Endometrium (tissue), 2 donors: Measurements from ENCODE around the gene ST6GALNAC5.
"Not testable (repeated sequence)": the region's sequence is repeated elsewhere in the genome, so short reads cannot be mapped to it uniquely, and the experiment has no call there.

Experiments used
- FAIRE-seq: peaks from 2 replicates; lab custom pipeline; 2012; peaks lifted over from hg19 to GRCh38; lab: Jason Lieb, UNC
- donor health status: control.
- donor health status: control.

The ST6GALNAC5 gene

DNA sequence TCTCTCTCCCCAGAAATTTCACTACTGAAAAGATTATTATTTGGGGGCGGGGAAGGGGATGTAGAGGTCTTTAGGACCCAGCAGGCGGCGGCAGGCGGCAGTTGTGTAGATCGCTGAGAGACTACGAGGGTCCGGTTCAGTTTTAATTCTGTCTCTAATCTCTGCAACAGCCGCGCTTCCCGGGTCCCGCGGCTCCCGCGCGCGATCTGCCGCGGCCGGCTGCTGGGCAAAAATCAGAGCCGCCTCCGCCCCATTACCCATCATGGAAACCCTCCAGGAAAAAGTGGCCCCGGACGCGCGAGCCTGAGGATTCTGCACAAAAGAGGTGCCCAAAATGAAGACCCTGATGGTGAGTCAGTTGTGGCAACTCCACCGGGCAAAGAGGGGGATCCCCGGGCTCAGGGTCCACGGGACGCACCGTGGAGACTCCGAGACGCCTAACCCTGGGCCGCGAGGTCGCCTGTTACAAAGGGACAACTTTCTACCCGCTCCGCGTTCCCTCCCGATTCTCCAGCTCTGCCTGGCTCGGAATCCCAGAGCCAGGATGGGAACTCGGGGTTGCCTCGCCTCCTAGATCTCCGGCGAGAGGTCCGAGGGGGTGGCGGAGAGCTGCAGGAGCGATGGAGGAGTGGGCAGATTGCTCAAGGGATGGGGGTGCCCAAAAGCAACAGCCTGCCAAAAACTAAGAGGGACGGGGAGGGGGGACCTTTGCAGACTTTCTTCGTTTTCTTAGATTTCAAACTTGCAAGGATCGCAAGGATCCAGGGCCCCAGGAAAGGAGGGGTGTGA lies at the start of gene ST6GALNAC5:
Gene ST6GALNAC5 (plus strand): TSS at position 139 of the 789 bp plus-strand sequence.
- FAIRE-seq: no peak

DNA sequence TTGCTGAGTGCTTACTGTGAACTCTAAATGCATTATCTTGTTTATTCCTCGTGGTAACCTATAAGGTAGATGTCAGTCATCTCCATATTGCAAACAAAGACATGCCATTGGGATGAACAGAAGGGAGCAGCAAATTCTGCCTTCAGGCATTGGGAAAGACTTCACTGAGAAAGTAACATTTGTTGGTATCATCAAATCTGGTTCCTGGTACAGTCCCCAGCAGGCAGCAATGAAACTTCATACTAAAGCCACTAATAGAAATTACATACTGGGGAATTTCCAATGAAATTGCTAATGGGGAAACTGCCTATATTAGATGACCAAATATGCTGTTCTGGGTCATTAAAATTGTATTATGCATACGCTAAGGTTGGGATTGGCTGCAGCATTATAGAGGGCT lies 47.3 kb upstream of the ST6GALNAC5 start:
- FAIRE-seq: no peak

- not testable (repeated sequence) for FAIRE-seq
These were observed 44.3 kb upstream of the ST6GALNAC5 start for GRCh38 chr1:76822961-76823360.

DNA sequence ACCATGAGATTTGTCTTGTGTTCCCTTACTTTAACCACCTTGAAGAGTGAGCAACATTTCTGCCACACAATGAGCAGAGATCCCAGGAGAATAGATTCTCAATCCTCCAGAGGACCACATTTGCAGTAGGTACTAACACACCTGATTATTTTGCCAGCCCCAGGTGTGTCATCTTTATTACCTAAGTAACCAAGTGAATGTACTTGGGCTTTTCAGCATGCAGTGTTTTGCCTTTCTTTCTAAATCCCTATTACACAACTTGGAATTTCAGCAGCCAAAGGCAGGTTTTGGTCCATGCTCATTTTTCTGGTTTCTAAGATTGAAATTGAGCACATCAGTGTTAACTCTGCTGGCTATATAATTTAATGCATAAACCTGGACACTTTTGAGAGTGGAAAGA lies 43.2 kb upstream of the ST6GALNAC5 start:
- FAIRE-seq: no peak

DNA sequence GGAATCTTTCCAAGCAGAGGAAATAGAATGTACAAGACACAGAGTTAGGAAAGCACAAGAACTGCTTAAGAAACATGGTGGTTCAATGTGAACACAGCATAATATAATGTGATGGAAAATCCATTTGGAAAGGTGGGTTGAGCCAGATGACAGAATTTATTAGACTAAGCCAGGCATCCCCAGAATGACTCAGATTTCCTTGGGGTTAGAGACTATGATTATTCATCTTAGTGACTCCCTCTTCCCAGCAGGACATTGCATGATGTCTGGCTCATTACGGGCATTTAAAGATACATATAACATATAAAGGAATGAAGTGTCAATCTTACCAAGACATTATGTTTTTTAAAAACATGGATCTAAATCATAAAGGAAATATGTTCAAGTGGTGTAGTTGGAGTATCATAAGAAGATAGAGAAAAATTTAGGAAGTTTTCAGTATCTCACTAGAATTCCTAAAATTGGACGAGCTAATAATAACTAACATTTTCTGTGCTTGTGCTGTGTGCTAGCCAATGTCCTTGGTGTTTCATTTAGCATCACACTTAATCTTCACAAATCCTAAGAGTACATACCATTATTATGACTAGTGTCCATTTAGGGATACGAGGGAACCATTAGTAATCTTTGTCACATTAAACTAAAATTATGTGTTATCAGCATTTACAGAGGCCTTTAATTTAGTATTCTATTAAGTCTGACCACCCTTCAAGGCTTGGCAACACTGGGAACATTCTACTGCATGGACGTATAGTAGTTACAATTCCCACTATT lies 41.0 kb upstream of the ST6GALNAC5 start:
- FAIRE-seq: no peak

DNA sequence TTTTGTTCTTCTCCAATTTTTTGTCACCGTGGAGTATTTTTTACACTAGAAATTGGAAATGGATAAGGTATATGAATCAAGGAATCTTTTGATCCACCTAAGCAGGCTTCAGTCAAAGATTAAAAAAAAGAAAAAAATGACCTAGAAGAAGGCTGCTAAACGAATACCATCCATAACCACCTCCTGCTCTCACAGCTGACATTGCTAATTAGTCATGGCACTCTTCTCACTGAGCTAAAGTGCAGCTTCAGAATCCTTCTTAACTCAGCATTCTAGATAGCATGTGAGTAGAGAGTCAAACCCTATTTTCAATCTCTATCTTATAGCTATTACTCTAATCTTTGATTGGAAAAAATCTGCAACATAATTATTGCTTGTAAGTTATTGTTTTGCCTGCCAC lies 40.2 kb upstream of the ST6GALNAC5 start:
- no peak for FAIRE-seq

- no peak for FAIRE-seq
These were observed 36.9 kb upstream of the ST6GALNAC5 start for GRCh38 chr1:76830373-76830772.

DNA sequence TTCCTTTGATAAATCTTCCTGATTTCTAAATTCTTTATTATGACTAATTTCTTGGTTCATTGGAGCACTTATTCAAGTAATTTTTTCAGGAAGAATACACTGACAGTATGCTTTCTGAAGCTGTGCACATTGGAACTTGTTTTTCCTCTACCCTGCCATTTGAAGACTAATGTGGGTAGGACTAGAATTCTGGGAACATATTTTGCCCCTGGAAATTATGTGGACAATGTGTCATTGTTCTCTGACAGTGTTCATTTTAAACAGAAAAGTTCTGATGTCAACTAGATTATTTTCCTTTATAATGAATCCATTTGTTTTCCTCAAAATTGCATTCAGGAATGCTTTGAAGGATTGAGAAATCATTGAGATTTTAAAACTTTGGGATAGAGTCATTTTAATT lies 34.8 kb upstream of the ST6GALNAC5 start:
- no peak for FAIRE-seq

DNA sequence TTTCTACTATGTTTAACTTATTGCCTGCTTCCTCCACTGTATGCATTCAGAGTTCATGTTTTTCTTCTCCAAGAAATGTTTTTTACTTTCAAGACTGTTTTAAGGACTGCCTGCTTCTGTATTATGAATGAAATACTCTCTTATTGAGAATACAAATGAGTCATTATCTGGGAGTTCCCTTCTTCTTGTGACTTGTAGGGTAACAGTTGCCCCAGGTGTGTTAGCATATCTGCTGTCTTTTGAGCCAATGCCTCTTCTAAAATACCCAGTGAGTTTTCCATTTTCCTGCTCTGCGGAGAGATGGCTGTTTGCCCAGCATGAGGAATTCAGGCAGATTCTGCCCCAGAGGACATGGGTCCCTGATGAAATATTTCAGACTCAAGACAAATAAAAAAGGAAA lies 34.1 kb upstream of the ST6GALNAC5 start:
- no peak for FAIRE-seq

GRCh38 chr1:76833856-76834255 lies 33.4 kb upstream of the ST6GALNAC5 start:
- no peak for FAIRE-seq

DNA sequence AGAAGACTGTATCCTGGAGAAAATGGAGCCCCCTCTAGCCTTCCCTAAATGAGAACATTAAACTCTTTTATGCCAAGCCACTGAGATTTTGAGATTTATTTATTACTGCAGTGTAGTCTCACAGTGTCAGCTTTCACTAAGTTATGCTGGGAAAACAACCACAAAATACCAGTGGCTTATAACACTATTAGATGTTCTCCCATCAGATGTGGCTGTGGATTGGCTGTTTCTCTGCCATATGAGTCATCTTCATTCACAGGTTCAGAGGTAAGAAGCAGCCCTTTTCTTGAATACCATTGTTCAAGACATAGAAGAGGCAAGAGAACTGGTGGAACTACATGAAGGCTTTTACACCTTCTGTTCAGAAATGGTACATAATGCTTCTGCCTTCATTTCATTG lies 32.1 kb upstream of the ST6GALNAC5 start:
- no peak for FAIRE-seq

DNA sequence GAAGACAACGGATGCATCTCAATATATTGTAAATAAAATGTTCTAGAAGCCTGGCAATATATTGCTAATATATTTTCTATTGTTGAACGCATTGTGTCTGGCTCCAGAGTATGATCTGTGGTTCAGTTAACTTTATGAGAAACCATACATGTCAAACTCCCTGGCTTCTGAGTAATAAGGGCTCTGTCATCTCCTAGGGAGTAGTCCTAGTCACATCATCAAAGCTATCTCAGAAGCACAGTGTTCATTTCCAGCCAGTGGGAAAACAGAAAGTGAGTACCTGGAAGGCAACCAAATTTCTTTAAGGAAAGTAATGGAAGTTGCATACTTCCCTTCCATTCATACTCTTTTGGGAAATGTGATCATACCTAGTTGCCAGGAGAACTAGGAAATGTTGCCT lies 27.0 kb upstream of the ST6GALNAC5 start:
- FAIRE-seq: no peak

DNA sequence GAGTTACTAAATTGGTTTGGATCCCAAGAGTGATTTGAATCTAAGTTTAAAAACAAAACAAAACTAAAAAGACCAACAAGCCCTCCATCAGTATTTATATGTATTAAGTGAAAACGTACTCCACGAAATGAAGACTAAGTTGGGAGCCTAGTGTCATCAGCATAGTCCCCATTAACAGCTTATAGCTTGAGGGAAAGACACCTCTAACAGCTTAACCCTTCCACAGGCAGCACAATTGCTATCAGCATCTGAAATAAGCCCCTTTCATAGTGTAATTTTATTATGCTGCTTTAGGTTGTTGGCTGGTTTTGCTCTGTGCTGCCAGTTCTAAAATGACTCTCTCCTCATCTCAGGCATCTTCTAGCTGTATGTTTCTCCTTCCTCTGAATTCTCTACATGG lies 25.8 kb upstream of the ST6GALNAC5 start:
- no peak for FAIRE-seq

- FAIRE-seq: no peak
These were observed 23.3 kb upstream of the ST6GALNAC5 start for GRCh38 chr1:76843821-76844464.

GRCh38 chr1:76854255-76854654 lies 13.0 kb upstream of the ST6GALNAC5 start:
- no peak for FAIRE-seq

DNA sequence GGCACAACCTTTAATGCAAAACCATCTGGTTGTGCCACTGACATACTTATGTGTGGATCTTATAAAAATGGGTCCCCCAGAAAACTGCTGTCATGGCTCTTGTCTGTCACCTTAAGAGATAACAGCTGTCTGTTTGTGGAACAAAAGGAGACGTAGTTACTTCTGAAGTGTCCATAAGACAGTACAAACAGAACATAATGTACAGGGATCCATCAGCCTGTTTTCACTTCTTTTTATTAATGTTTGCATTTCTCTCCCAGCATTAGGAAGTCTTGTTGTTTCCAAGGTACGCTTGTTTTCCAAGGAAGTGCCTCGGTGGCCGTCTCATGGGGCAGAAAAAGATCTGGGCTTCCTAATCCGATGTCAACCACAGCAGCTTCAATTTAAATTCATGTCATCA lies 11.2 kb upstream of the ST6GALNAC5 start:
- FAIRE-seq: no peak

DNA sequence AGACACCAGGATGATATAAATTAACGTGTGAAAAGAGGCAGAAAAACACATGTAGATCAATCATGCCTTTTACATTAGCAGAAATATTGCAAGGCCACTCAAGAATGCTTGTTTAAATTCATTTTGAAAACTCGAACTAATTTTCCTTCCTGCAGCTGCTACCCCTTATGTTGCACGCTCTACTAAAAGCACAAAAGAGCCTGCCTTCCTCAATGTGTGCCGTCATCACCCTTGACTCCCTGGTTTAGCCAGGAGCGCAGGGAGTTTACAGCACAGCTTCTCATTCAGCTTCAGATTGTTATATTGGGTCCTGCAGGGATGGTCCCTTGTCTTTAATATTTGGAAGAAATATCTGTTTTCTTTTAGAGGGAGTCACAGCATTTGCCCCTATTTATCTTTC lies 10.1 kb upstream of the ST6GALNAC5 start:
- FAIRE-seq: no peak

DNA sequence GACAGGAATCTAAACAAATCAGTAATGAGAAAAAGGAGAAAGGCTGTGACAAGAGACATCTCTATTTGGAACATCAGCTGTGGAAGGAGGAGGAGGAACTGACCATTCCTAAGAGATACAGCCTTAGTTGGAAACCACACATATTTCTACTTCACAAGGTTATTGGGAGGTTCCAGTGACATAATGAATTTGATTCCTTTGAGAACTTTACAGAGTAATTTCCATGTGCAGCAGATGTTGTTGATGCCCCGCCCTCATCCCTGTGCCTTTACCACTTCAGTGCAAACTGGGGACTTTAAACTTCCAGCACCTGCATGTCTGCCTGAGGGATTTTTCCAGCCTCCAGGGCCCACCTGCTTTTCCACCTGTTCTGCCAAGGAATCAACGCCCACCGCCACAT lies 9.3 kb upstream of the ST6GALNAC5 start:
- no peak for FAIRE-seq

- FAIRE-seq: no peak
These were observed 6.1 kb upstream of the ST6GALNAC5 start for GRCh38 chr1:76861149-76861548.

GRCh38 chr1:76862447-76862846 lies 4.8 kb upstream of the ST6GALNAC5 start:
- FAIRE-seq: no peak

DNA sequence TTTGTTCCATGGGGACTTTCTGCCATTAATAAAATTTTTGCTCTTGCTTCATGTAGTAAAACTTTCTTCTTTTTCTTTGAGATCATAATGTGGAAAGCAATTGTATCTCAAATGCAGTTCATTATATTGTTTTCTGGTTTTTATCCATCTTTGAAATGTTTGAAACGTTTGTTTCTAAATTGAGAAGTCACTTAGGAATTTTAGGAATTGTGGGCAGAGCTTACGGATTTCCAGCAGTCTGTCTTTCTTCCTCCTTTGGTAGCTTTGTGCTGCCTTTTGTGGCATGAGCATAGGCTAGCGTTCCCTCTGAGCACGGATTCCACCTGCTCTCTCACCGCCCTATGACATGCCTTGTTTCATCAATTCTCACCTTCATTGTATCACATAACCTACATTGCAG lies 2.9 kb upstream of the ST6GALNAC5 start:
- FAIRE-seq: no peak

DNA sequence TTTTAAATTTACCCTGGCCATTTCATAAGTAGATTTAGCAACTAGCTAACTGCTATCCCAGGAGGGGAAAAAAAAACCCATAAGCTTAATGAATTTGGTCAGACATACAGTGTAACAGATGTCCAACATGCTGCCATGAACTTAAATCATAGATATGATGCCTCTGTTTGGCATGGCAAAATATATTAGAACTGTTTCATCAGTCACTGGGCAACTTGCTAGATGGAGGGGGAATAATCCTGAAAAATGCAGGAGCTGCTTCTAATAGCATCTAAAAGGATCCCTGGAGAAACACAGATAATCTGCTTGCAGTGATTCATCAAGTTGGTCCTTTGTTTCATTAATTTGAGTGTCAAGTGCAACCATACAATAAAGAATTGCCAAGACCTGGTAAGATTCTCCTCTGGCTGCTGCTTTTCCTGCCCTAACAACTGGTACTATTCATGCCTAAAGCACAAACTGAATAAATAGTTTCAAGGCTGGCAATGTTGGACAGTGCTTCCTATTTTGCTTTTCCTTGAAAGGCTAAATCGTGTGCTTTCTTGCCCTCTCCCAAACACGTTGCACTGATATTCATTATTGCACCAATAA lies 1.5 kb upstream of the ST6GALNAC5 start:
- no peak for FAIRE-seq

DNA sequence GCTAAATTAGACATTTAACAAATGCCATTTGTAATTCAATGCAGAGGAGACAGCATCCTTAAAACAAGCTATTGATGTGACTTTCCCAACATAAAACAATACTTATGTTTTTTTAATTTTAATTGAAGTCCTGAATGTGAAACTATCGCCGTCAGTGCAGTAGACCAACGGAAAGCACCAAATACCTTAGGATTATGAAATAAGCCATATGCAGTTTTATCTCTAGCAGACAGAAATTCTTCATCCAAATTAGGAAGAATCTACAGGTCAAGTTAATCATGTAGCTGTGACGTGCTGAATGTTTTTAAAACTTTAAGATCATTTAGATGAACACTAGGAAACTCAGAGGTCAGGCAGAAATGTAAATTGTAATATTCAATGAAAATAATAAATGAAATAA lies 714 bp upstream of the ST6GALNAC5 start:
- no peak for FAIRE-seq
